WERI-Rb-1 (cell line): ENCODE data around the gene SGIP1.

Source experiments
- DNase-seq: peaks from one replicate; pipeline ENCODE4 v3.0.0-alpha.2; 2020
- H3K27ac ChIP-seq: fragments of 250-450 bp; sonication (Bioruptor Pico); 2 replicates; pipeline ENCODE4 v1.5.1; 2020; ENCODE audit warnings: mild to moderate bottlenecking, moderate library complexity
- H3K27me3 ChIP-seq: fragments of 250-450 bp; sonication (Bioruptor Pico); 2 replicates; pipeline ENCODE4 v1.5.1; 2021; ENCODE audit warnings: mild to moderate bottlenecking, low read depth, moderate library complexity; ENCODE audit not compliant: insufficient read depth, severe bottlenecking
- H3K36me3 ChIP-seq: fragments of 250-450 bp; sonication (Bioruptor Pico); 2 replicates; pipeline ENCODE4 v1.5.1; 2020; ENCODE audit warnings: mild to moderate bottlenecking, moderate library complexity
- H3K4me3 ChIP-seq: 2 replicates; pipeline ENCODE4 v1.5.1; 2011; ENCODE audit warnings: low read depth, mild to moderate bottlenecking, control low read depth, low read length
- H3K9me3 ChIP-seq: fragments of 250-450 bp; sonication (Bioruptor Pico); 2 replicates; pipeline ENCODE4 v1.5.1; 2021; ENCODE audit warnings: mild to moderate bottlenecking, moderate library complexity; ENCODE audit not compliant: severe bottlenecking
- CTCF ChIP-seq: IDR thresholded peaks from 2 replicates; pipeline ENCODE4 v1.5.1; 2011; ENCODE audit warnings: low read depth, mild to moderate bottlenecking, control low read depth, inconsistent platforms, low read length

Gene SGIP1

GRCh38 chr1:66613187-66613586, 79.2 kb downstream of the SGIP1 start:
- Histone ChIP-seq H3K36me3 (no peaks in the 10 kb centered on the region), H3K27me3 (no peaks in the 10 kb centered on the region), H3K4me3 (no peak overlapping the region), H3K9me3 (no peaks in the 10 kb centered on the region), H3K27ac (no peak overlapping the region)
- no peak for TF ChIP-seq CTCF
- DNase-seq, result no peak

- H3K9me3 ChIP-seq, result no peaks in the 10 kb centered on the region
- H3K4me3 ChIP-seq, result no peak overlapping the region
- no peak for TF ChIP-seq CTCF
- no peaks in the 10 kb centered on the region for H3K27me3 ChIP-seq
- no peak overlapping the region for H3K27ac ChIP-seq
- no peaks in the 10 kb centered on the region; the same call in 1 of the 2 replicates for H3K36me3 ChIP-seq
- DNase-seq, result no peak
Measured at GRCh38 chr1:66617362-66618184, 83.6 kb downstream of the SGIP1 start.

GRCh38 chr1:66618390-66618789, 84.4 kb downstream of the SGIP1 start:
- no peak for TF ChIP-seq CTCF

GRCh38 chr1:66623812-66624211, 89.9 kb downstream of the SGIP1 start:
- Histone ChIP-seq H3K27ac (no peak overlapping the region), H3K36me3 (peaks cover 2% of the 10 kb centered on the region; the same call in 1 of the 2 replicates), H3K27me3 (no peaks in the 10 kb centered on the region), H3K4me3 (no peak overlapping the region), H3K9me3 (no peaks in the 10 kb centered on the region)
- DNase-seq, result no peak
- no peak for TF ChIP-seq CTCF

More at GRCh38 chr1:66618390-66618789, 84.4 kb downstream of the SGIP1 start:
- Histone ChIP-seq H3K36me3 (no peaks in the 10 kb centered on the region; the same call in 1 of the 2 replicates), H3K9me3 (no peaks in the 10 kb centered on the region), H3K4me3 (no peak overlapping the region), H3K27ac (no peak overlapping the region), H3K27me3 (no peaks in the 10 kb centered on the region)
- no peak for DNase-seq

- no peak for DNase-seq
- H3K4me3 ChIP-seq, result no peak overlapping the region
- H3K9me3 ChIP-seq, result no peaks in the 10 kb centered on the region
- H3K36me3 ChIP-seq, result peaks cover 2% of the 10 kb centered on the region; the same call in 1 of the 2 replicates
- no peaks in the 10 kb centered on the region for H3K27me3 ChIP-seq
- H3K27ac ChIP-seq, result no peak overlapping the region
- TF ChIP-seq CTCF, result no peak
Measured at GRCh38 chr1:66624412-66625060, 90.6 kb downstream of the SGIP1 start.
